ENCODE data around the gene SAMD4B. TPM values are rescaled to one million over a fixed set of nuclear protein-coding genes. Genes with fewer than 3 reads are reported as not detected.

Gene SAMD4B
- total and polyA plus RNA-seq, 2 donors (not counting 1 experiment from before 2014, with no cell fraction given) = 33.0 to 39.1 TPM

GRCh38 chr19:39433480-39434079 is 91.4 kb downstream of the SAMD4B start:
- Histone ChIP-seq H3K9me3 (ENCODE audit: control insufficient read depth, insufficient read depth, low read depth, low read length) (no peaks in the 10 kb centered on the region), H3K36me3 (ENCODE audit: control insufficient read depth, insufficient read depth, low read length) (peaks cover 14% of the 10 kb centered on the region), H3K4me2 (ENCODE audit: extremely low read depth, insufficient read depth, low read length) (peak overlapping the region; percentile 73), H2AFZ (ENCODE audit: low read length) (no peak overlapping the region), H3K4me3 (replicated peaks in 1 of 4; ENCODE audit: control extremely low read depth in 1 of 4, insufficient read depth in 1 of 4, low read depth in 3 of 4, low read length in 4 of 4) (peak overlapping the region in 1 of 4 experiments; percentile 82), H3K9ac (ENCODE audit: insufficient read depth, low read length) (no peak overlapping the region), H4K20me1 (ENCODE audit: control insufficient read depth, extremely low read depth, insufficient read depth, low read length) (no peaks in the 10 kb centered on the region), H3K27me3 (ENCODE audit: control insufficient read depth, insufficient read depth, low read length) (no peaks in the 10 kb centered on the region), H3K4me1 (ENCODE audit: control insufficient read depth, extremely low read depth, insufficient read depth, low read length) (peaks cover 18% of the 10 kb centered on the region), H3K27ac (ENCODE audit: insufficient read depth, low read length) (peak overlapping the region; percentile 93), H3K79me2 (ENCODE audit: control insufficient read depth, insufficient read depth, low read length) (peaks cover 29% of the 10 kb centered on the region)
- TF ChIP-seq EZH2 (IDR thresholded peaks at IDR 0.05; ENCODE audit: low read length, missing control alignments) = no peak
- no peak for TF ChIP-seq CTCF (conservative IDR thresholded peaks at IDR 0.05 in 1 of 2, IDR thresholded peaks at IDR 0.05 in 1 of 2; ENCODE audit: low read depth in 1 of 2, low read length in 2 of 2)
- DNase-seq (ENCODE audit: low read depth in 2 of 2) = no peak

GRCh38 chr19:39434123-39435076 is 92.2 kb downstream of the SAMD4B start:
- DNase-seq (ENCODE audit: low read depth in 2 of 2) = no peak
- H3K27ac ChIP-seq (ENCODE audit: insufficient read depth, low read length) = peak overlapping the region; percentile 93

More at GRCh38 chr19:39434123-39435076, 92.2 kb downstream of the SAMD4B start:
- Histone ChIP-seq H3K4me1 (ENCODE audit: control insufficient read depth, extremely low read depth, insufficient read depth, low read length) (peaks cover 13% of the 10 kb centered on the region), H2AFZ (ENCODE audit: low read length) (no peak overlapping the region), H3K27me3 (ENCODE audit: control insufficient read depth, insufficient read depth, low read length) (no peaks in the 10 kb centered on the region), H4K20me1 (ENCODE audit: control insufficient read depth, extremely low read depth, insufficient read depth, low read length) (no peaks in the 10 kb centered on the region), H3K79me2 (ENCODE audit: control insufficient read depth, insufficient read depth, low read length) (peaks cover 29% of the 10 kb centered on the region), H3K36me3 (ENCODE audit: control insufficient read depth, insufficient read depth, low read length) (peaks cover 14% of the 10 kb centered on the region), H3K4me3 (replicated peaks in 1 of 4; ENCODE audit: control extremely low read depth in 1 of 4, insufficient read depth in 1 of 4, low read depth in 3 of 4, low read length in 4 of 4) (peak overlapping the region; percentile 82 to 96 (median 90)), H3K9me3 (ENCODE audit: control insufficient read depth, insufficient read depth, low read depth, low read length) (no peaks in the 10 kb centered on the region), H3K4me2 (ENCODE audit: extremely low read depth, insufficient read depth, low read length) (peak overlapping the region; percentile 73), H3K9ac (ENCODE audit: insufficient read depth, low read length) (peak overlapping the region; percentile 36)
- no peak for TF ChIP-seq CTCF (conservative IDR thresholded peaks at IDR 0.05 in 1 of 2, IDR thresholded peaks at IDR 0.05 in 1 of 2; ENCODE audit: low read depth in 1 of 2, low read length in 2 of 2)
- TF ChIP-seq EZH2 (IDR thresholded peaks at IDR 0.05; ENCODE audit: low read length, missing control alignments) = no peak

Other genes with a start within 250 kb of the SAMD4B start
- gene PAK4, start 216.6 kb upstream of the SAMD4B start, total RNA-seq = 2.8 and 4.6 TPM in 2 replicates
- 8.4 and 17.7 TPM in 2 replicates for gene PAK4, start 216.6 kb upstream of the SAMD4B start, polyA plus RNA-seq
- not detected in 2 replicates for gene NCCRP1, start 145.5 kb upstream of the SAMD4B start, total RNA-seq
- 0.02 TPM in 1 of 2 replicates, not detected in the other for gene NCCRP1, start 145.5 kb upstream of the SAMD4B start, polyA plus RNA-seq
- gene SYCN, start 138.2 kb upstream of the SAMD4B start, total RNA-seq = not detected in 2 replicates
- gene SYCN, start 138.2 kb upstream of the SAMD4B start, polyA plus RNA-seq = not detected in 2 replicates
- not detected in 2 replicates for gene IFNL3, start 97.4 kb upstream of the SAMD4B start, total RNA-seq
- not detected in 2 replicates for gene IFNL3, start 97.4 kb upstream of the SAMD4B start, polyA plus RNA-seq
- not detected in 2 replicates for gene IFNL4, start 93.6 kb upstream of the SAMD4B start, total RNA-seq
- gene IFNL4, start 93.6 kb upstream of the SAMD4B start, polyA plus RNA-seq = not detected in 2 replicates
- gene IFNL2, start 74.0 kb upstream of the SAMD4B start, total RNA-seq = not detected in 2 replicates
- not detected in 2 replicates for gene IFNL2, start 74.0 kb upstream of the SAMD4B start, polyA plus RNA-seq
- gene IFNL1, start 46.0 kb upstream of the SAMD4B start, total RNA-seq = not detected in 2 replicates
- gene IFNL1, start 46.0 kb upstream of the SAMD4B start, polyA plus RNA-seq = not detected in 2 replicates
- under 0.01 TPM in 2 replicates for gene LRFN1, start 21.6 kb upstream of the SAMD4B start, total RNA-seq
- 0.06 TPM in 1 of 2 replicates, not detected in the other for gene LRFN1, start 21.6 kb upstream of the SAMD4B start, polyA plus RNA-seq
- 0.51 and 0.99 TPM in 2 replicates for gene GMFG, start 6.4 kb upstream of the SAMD4B start, total RNA-seq
- 8.1 and 25.0 TPM in 2 replicates for gene GMFG, start 6.4 kb upstream of the SAMD4B start, polyA plus RNA-seq
- gene PAF1, start 48.7 kb downstream of the SAMD4B start, total RNA-seq = 38.8 and 46.4 TPM in 2 replicates
- gene PAF1, start 48.7 kb downstream of the SAMD4B start, polyA plus RNA-seq = 65.5 and 87.2 TPM in 2 replicates
- 15.4 and 23.0 TPM in 2 replicates for gene MED29, start 49.0 kb downstream of the SAMD4B start, total RNA-seq
- 28.9 and 37.0 TPM in 2 replicates for gene MED29, start 49.0 kb downstream of the SAMD4B start, polyA plus RNA-seq
- 3.1 and 5.6 TPM in 2 replicates for gene ZFP36, start 64.4 kb downstream of the SAMD4B start, total RNA-seq
- 11.4 and 37.3 TPM in 2 replicates for gene ZFP36, start 64.4 kb downstream of the SAMD4B start, polyA plus RNA-seq
- gene PLEKHG2, start 70.2 kb downstream of the SAMD4B start, total RNA-seq = 12.1 and 13.7 TPM in 2 replicates
- gene PLEKHG2, start 70.2 kb downstream of the SAMD4B start, polyA plus RNA-seq = 10.1 and 13.1 TPM in 2 replicates
- gene RPS16, start 93.5 kb downstream of the SAMD4B start, total RNA-seq = 149 and 271 TPM in 2 replicates
- 1,704 and 1,950 TPM in 2 replicates for gene RPS16, start 93.5 kb downstream of the SAMD4B start, polyA plus RNA-seq
- gene SUPT5H, start 103.2 kb downstream of the SAMD4B start, total RNA-seq = 46.0 and 50.2 TPM in 2 replicates
- 77.8 and 87.2 TPM in 2 replicates for gene SUPT5H, start 103.2 kb downstream of the SAMD4B start, polyA plus RNA-seq
- gene TIMM50, start 138.4 kb downstream of the SAMD4B start, total RNA-seq = 37.2 and 45.7 TPM in 2 replicates
- 43.5 and 71.0 TPM in 2 replicates for gene TIMM50, start 138.4 kb downstream of the SAMD4B start, polyA plus RNA-seq
- gene DLL3, start 156.5 kb downstream of the SAMD4B start, total RNA-seq = under 0.01 TPM in 2 replicates
- 0.08 and 0.11 TPM in 2 replicates for gene DLL3, start 156.5 kb downstream of the SAMD4B start, polyA plus RNA-seq
- not detected in 2 replicates for gene SELENOV, start 172.7 kb downstream of the SAMD4B start, total RNA-seq
- not detected in 2 replicates for gene SELENOV, start 172.7 kb downstream of the SAMD4B start, polyA plus RNA-seq
- 3.1 and 4.1 TPM in 2 replicates for gene EID2B, start 190.4 kb downstream of the SAMD4B start, total RNA-seq
- 3.4 and 4.0 TPM in 2 replicates for gene EID2B, start 190.4 kb downstream of the SAMD4B start, polyA plus RNA-seq
- gene EID2, start 197.7 kb downstream of the SAMD4B start, total RNA-seq = 9.1 and 10.5 TPM in 2 replicates
- gene EID2, start 197.7 kb downstream of the SAMD4B start, polyA plus RNA-seq = 10.0 and 11.0 TPM in 2 replicates

Data from fibroblast of lung (primary cell).